Testis (tissue), 3 donors: ENCODE measurements around the gene DCTN5. TPM values are rescaled to one million over a fixed set of nuclear protein-coding genes. Genes with fewer than 3 reads are reported as not detected.

Experiments used
- DNase-seq: peaks from one replicate; pipeline ENCODE4 v3.0.0-alpha.2; 2019
- H3K27ac ChIP-seq, 2 donors: fragments of 200-600 bp; sonication (generic); one replicate each; pipeline ENCODE4 v1.5.1; 2019
- H3K27me3 ChIP-seq: fragments of 200-600 bp; sonication (generic); one replicate; pipeline ENCODE4 v1.5.1; 2019
- H3K36me3 ChIP-seq: fragments of 200-600 bp; sonication (generic); one replicate; pipeline ENCODE4 v1.5.1; 2017; ENCODE audit warnings: low read depth; ENCODE audit errors: missing control alignments
- H3K4me1 ChIP-seq: fragments of 200-600 bp; sonication (generic); one replicate; pipeline ENCODE4 v1.5.1; 2019
- H3K4me3 ChIP-seq, 2 donors: fragments of 200-600 bp; sonication (generic); one replicate each; pipeline ENCODE4 v1.5.1; 2017 to 2019
- H3K9me3 ChIP-seq: fragments of 200-600 bp; sonication (generic); one replicate; pipeline ENCODE4 v1.5.1; 2017
- POLR2A ChIP-seq: fragments of 450-650 bp; IDR thresholded peaks from one replicate; pipeline ENCODE4 v1.6.1; 2017; ENCODE audit warnings: antibody characterized with exemption, mild to moderate bottlenecking, moderate library complexity
- WGBS, 2 donors: methylation state at CpG; one replicate each; pipeline ENCODE4 v1.1.5; 2018; 5-methylcytosine and 5-hydroxymethylcytosine counted together
- intact Hi-C: fragments of 100-400 bp; cut with DNase I; formaldehyde crosslinking; loops from one replicate; pipeline ENCODE4 v1.15.1; 2023; ENCODE audit warnings: low total_unique reads
- polyA plus RNA-seq: library from polyadenylated mRNA; stranded (reverse); fragments of 350-450 nt; fragmentation: Illumina TruSeq; extraction: RNeasy Lipid Tissue Mini Kit (QIAGEN cat#74804); gene quantifications from one replicate; pipeline ENCODE4 v1.2.3, GENCODE V29; 2014; ENCODE audit warnings: low read depth, low replicate concordance; ENCODE audit not compliant: insufficient read depth
- total RNA-seq, 2 donors: library from RNA; depleted of rRNA; stranded (reverse); fragments of >200 nt; gene quantifications; one replicate each; pipeline ENCODE4 v1.2.3, GENCODE V29; 2016
- TF ChIP-seq, protein P1 (sequence below), 3 experiments: fragments of 450-650 bp in 2 of 3; fragments of 200-600 bp in 1 of 3; sonication (generic) in 1 of 3; IDR thresholded peaks; one replicate each; pipeline ENCODE4 v1.5.1; 2016 to 2019; ENCODE audit warnings: antibody characterized with exemption in 3 of 3, mild to moderate bottlenecking in 2 of 3, moderate library complexity in 1 of 3

The DCTN5 gene
- total and polyA plus RNA-seq, 3 donors from 2014 or later: 61.3 to 84.0 (median 63.3) TPM

GRCh38 chr16:23724096-23724784, 83.0 kb downstream of the DCTN5 start:
- 71 to 77% methylated on average over 8 of the region's 8 CpGs for WGBS, 2 donors
- no peak for TF ChIP-seq POLR2A
- TF ChIP-seq, protein P1, sequence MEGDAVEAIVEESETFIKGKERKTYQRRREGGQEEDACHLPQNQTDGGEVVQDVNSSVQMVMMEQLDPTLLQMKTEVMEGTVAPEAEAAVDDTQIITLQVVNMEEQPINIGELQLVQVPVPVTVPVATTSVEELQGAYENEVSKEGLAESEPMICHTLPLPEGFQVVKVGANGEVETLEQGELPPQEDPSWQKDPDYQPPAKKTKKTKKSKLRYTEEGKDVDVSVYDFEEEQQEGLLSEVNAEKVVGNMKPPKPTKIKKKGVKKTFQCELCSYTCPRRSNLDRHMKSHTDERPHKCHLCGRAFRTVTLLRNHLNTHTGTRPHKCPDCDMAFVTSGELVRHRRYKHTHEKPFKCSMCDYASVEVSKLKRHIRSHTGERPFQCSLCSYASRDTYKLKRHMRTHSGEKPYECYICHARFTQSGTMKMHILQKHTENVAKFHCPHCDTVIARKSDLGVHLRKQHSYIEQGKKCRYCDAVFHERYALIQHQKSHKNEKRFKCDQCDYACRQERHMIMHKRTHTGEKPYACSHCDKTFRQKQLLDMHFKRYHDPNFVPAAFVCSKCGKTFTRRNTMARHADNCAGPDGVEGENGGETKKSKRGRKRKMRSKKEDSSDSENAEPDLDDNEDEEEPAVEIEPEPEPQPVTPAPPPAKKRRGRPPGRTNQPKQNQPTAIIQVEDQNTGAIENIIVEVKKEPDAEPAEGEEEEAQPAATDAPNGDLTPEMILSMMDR (IDR thresholded peaks at IDR 0.05): no peak
- H3K27me3 ChIP-seq: no peaks in the 10 kb centered on the region
- intact Hi-C loops: no loop called here
- no peaks in the 10 kb centered on the region for H3K36me3 ChIP-seq
- H3K9me3 ChIP-seq: no peaks in the 10 kb centered on the region
- no peak for DNase-seq
- H3K27ac ChIP-seq: no peak overlapping the region
- no peak overlapping the region for H3K4me3 ChIP-seq
- H3K4me1 ChIP-seq: no peaks in the 10 kb centered on the region

GRCh38 chr16:23724785-23725131, 83.5 kb downstream of the DCTN5 start:
- Histone ChIP-seq H3K9me3 (no peaks in the 10 kb centered on the region), H3K4me3 (no peak overlapping the region), H3K4me1 (no peaks in the 10 kb centered on the region), H3K27me3 (no peaks in the 10 kb centered on the region), H3K36me3 (no peaks in the 10 kb centered on the region), H3K27ac (no peak overlapping the region)
- no peak for TF ChIP-seq POLR2A
- TF ChIP-seq, protein P1 (IDR thresholded peaks at IDR 0.05): no peak
- no peak for DNase-seq
- intact Hi-C loops: no loop called here
- 58 to 71% methylated on average over 3 of the region's 3 CpGs for WGBS, 2 donors

DNA sequence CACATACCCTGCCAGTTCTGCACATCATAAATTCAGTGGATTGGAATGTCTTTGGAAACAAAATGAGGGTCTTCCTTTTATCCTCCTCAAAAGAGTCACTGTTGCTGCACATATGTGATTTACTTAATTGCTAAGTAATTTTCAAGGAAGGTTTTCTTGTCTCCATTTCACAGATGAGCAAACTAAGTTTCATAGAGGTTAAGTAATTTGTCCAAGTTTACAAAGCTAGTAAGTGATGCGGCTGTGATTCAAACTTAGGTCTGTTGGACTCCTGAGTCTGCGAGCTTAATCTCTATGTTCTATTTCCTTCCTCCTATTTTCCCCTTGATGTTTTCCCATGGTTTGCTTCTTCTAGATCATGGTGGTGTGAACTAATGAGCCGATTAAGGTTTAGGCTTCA, 85.4 kb downstream of the DCTN5 start:
- intact Hi-C loops: no loop called here
- TF ChIP-seq, protein P1 (IDR thresholded peaks at IDR 0.05): no peak
- TF ChIP-seq POLR2A: no peak

More for the DNA sequence above, 85.4 kb downstream of the DCTN5 start:
- Histone ChIP-seq H3K27me3 (no peaks in the 10 kb centered on the region), H3K4me3 (no peak overlapping the region), H3K36me3 (no peaks in the 10 kb centered on the region), H3K4me1 (no peaks in the 10 kb centered on the region), H3K9me3 (no peaks in the 10 kb centered on the region), H3K27ac (no peak overlapping the region)
- 64 to 79% methylated on average over 3 of the region's 3 CpGs for WGBS, 2 donors
- DNase-seq: no peak

Other genes starting within 250 kb of the DCTN5 start
- gene COG7, start 188.3 kb upstream of the DCTN5 start, total RNA-seq: 10 to 100 TPM; 35.1 to 40.7 TPM
- 21.5 TPM for gene COG7, start 188.3 kb upstream of the DCTN5 start, polyA plus RNA-seq
- gene GGA2, start 131.0 kb upstream of the DCTN5 start, total RNA-seq: 10 to 100 TPM; 60.6 to 71.9 TPM
- gene GGA2, start 131.0 kb upstream of the DCTN5 start, polyA plus RNA-seq: 47.2 TPM
- gene EARS2, start 84.1 kb upstream of the DCTN5 start, total RNA-seq: 10 to 100 TPM; 55.9 to 76.7 TPM
- gene EARS2, start 84.1 kb upstream of the DCTN5 start, polyA plus RNA-seq: 32.3 TPM
- gene UBFD1, start 83.7 kb upstream of the DCTN5 start, total RNA-seq: 100 to 1,000 TPM; 269 to 275 TPM
- 76.8 TPM for gene UBFD1, start 83.7 kb upstream of the DCTN5 start, polyA plus RNA-seq
- gene NDUFAB1, start 45.1 kb upstream of the DCTN5 start, total RNA-seq: 10 to 100 TPM; 65.4 to 79.5 TPM
- gene NDUFAB1, start 45.1 kb upstream of the DCTN5 start, polyA plus RNA-seq: 115 TPM
- gene PALB2, start 156 bp upstream of the DCTN5 start, total RNA-seq: 10 to 100 TPM; 24.6 to 26.8 TPM
- gene PALB2, start 156 bp upstream of the DCTN5 start, polyA plus RNA-seq: 14.4 TPM
- 10 to 100 TPM; 26.3 to 44.5 TPM for gene PLK1, start 37.4 kb downstream of the DCTN5 start, total RNA-seq
- gene PLK1, start 37.4 kb downstream of the DCTN5 start, polyA plus RNA-seq: 94.7 TPM
- under 1 TPM; 0.37 to 0.94 TPM for gene ERN2, start 71.8 kb downstream of the DCTN5 start, total RNA-seq
- 0.32 TPM for gene ERN2, start 71.8 kb downstream of the DCTN5 start, polyA plus RNA-seq
- gene CHP2, start 113.6 kb downstream of the DCTN5 start, total RNA-seq: 1 to 10 TPM; 2.4 to 5.7 TPM
- gene CHP2, start 113.6 kb downstream of the DCTN5 start, polyA plus RNA-seq: 8.0 TPM
- gene PRKCB, start 194.5 kb downstream of the DCTN5 start, total RNA-seq: 10 to 100 TPM; 26.6 to 49.7 TPM
- gene PRKCB, start 194.5 kb downstream of the DCTN5 start, polyA plus RNA-seq: 25.5 TPM